HEK293 (cell line): ENCODE measurements around the gene NTN5.
A peak's percentile ranks its signal among the peaks of the same experiment; 100 is the strongest.

Source experiments
- CTCF ChIA-PET: fragments of 350-600 bp; formaldehyde crosslinking; extraction: SDS; loops from one replicate; lab custom pipeline; 2021; ENCODE audit warnings: antibody characterized with exemption; lab: Yijun Ruan, JAX
- POLR2A ChIA-PET: fragments of 300-600 bp; formaldehyde crosslinking; extraction: SDS; loops from one replicate; lab custom pipeline; 2020; ENCODE audit warnings: antibody characterized with exemption, inconsistent platforms; lab: Yijun Ruan, JAX
- H3K27ac ChIP-seq: fragments of 200-500 bp; sonication (Bioruptor generic); 2 replicates; pipeline ENCODE4 v1.5.1; 2014; ENCODE audit warnings: low read depth, low read length, control low read depth, inconsistent platforms; ENCODE audit errors: extremely low read depth
- H3K36me3 ChIP-seq, 2 experiments: fragments of 200-500 bp in 1 of 2; sonication (Bioruptor generic) in 1 of 2; 1 replicate in 1 of 2; 2 replicates in 1 of 2; pipeline ENCODE4 v1.5.1; 2014 to 2017; ENCODE audit warnings: inconsistent platforms in 2 of 2, low read length in 2 of 2; ENCODE audit not compliant: control insufficient read depth in 2 of 2, insufficient read depth in 1 of 2
- H3K4me1 ChIP-seq: fragments of 200-500 bp; sonication (Bioruptor generic); 2 replicates; pipeline ENCODE4 v1.5.1; 2014; ENCODE audit warnings: mild to moderate bottlenecking, low read length, inconsistent platforms; ENCODE audit not compliant: control insufficient read depth, insufficient read depth
- H3K4me3 ChIP-seq: 2 replicates; pipeline ENCODE4 v1.5.1; 2011; ENCODE audit warnings: low read depth, mild to moderate bottlenecking, control low read depth, low read length, moderate library complexity
- H3K9me3 ChIP-seq: fragments of 200-500 bp; sonication (Bioruptor generic); 2 replicates; pipeline ENCODE4 v1.5.1; 2014; ENCODE audit warnings: low read depth, low read length, inconsistent platforms; ENCODE audit not compliant: control insufficient read depth, insufficient read depth
- HOXD13 ChIP-seq: sonication (generic); formaldehyde crosslinking; IDR thresholded peaks from 2 replicates; pipeline ENCODE4 v1.8.0; 2022; ENCODE audit warnings: missing genetic modification reagents, borderline replicate concordance
- PRDM1 ChIP-seq: fragments of 450-650 bp; formaldehyde crosslinking; IDR thresholded peaks from 2 replicates; pipeline ENCODE4; 2016; ENCODE audit warnings: missing biosample characterization, missing genetic modification characterization
- TRIM28 ChIP-seq: IDR thresholded peaks from 2 replicates; pipeline ENCODE4 v1.6.1; 2011; ENCODE audit warnings: low read length, control low read depth, borderline replicate concordance
- YY1 ChIP-seq: fragments of 450-650 bp; formaldehyde crosslinking; IDR thresholded peaks from 2 replicates; pipeline ENCODE4 v1.5.1; 2018; ENCODE audit warnings: missing biosample characterization, missing genetic modification characterization
- ZBTB17 ChIP-seq: fragments of 450-650 bp; formaldehyde crosslinking; IDR thresholded peaks from 2 replicates; pipeline ENCODE4 v1.5.1; 2016; ENCODE audit warnings: missing biosample characterization, missing genetic modification characterization
- ZBTB20 ChIP-seq: fragments of 450-650 bp; formaldehyde crosslinking; IDR thresholded peaks from 2 replicates; pipeline ENCODE4 v1.5.1; 2016; ENCODE audit warnings: missing biosample characterization, missing genetic modification characterization
- ZNF248 ChIP-seq: fragments of 450-650 bp; formaldehyde crosslinking; IDR thresholded peaks from 2 replicates; pipeline ENCODE4 v1.5.1; 2017; ENCODE audit warnings: missing biosample characterization, missing genetic modification characterization
- ZNF394 ChIP-seq: fragments of 450-650 bp; formaldehyde crosslinking; IDR thresholded peaks from 2 replicates; pipeline ENCODE4 v1.5.1; 2016; ENCODE audit warnings: missing biosample characterization, missing genetic modification characterization, mild to moderate bottlenecking, moderate library complexity, borderline replicate concordance
- ZNF423 ChIP-seq: fragments of 450-650 bp; formaldehyde crosslinking; IDR thresholded peaks from 2 replicates; pipeline ENCODE4 v1.5.1; 2016; ENCODE audit warnings: missing biosample characterization, missing genetic modification characterization
- ZNF549 ChIP-seq: fragments of 450-650 bp; IDR thresholded peaks from 2 replicates; pipeline ENCODE4 v1.5.1; 2018; ENCODE audit warnings: missing biosample characterization, missing genetic modification characterization, mild to moderate bottlenecking, inconsistent platforms, moderate library complexity
- ZNF585B ChIP-seq: fragments of 450-650 bp; formaldehyde crosslinking; IDR thresholded peaks from 2 replicates; pipeline ENCODE4 v1.5.1; 2016; ENCODE audit warnings: missing biosample characterization, missing genetic modification characterization
- ZNF624 ChIP-seq: fragments of 450-650 bp; formaldehyde crosslinking; IDR thresholded peaks from 2 replicates; pipeline ENCODE4 v1.5.1; 2017; ENCODE audit warnings: missing biosample characterization, missing genetic modification characterization
- ZNF664 ChIP-seq: fragments of 450-650 bp; formaldehyde crosslinking; IDR thresholded peaks from 2 replicates; pipeline ENCODE4 v1.5.1; 2016; ENCODE audit warnings: missing biosample characterization, missing genetic modification characterization
- ZNF707 ChIP-seq: fragments of 450-650 bp; formaldehyde crosslinking; IDR thresholded peaks from 2 replicates; pipeline ENCODE4 v1.5.1; 2016; ENCODE audit warnings: missing biosample characterization, missing genetic modification characterization
- ZNF792 ChIP-seq: fragments of 450-650 bp; formaldehyde crosslinking; IDR thresholded peaks from 2 replicates; pipeline ENCODE4 v1.5.1; 2016; ENCODE audit warnings: missing biosample characterization, missing genetic modification characterization
- ZSCAN23 ChIP-seq: fragments of 450-650 bp; formaldehyde crosslinking; IDR thresholded peaks from 2 replicates; pipeline ENCODE4 v1.5.1; 2016; ENCODE audit warnings: missing biosample characterization, missing genetic modification characterization
- TF ChIP-seq, protein P1 (sequence below): fragments of 450-650 bp; formaldehyde crosslinking; IDR thresholded peaks from 2 replicates; pipeline ENCODE4 v1.5.1; 2016; ENCODE audit warnings: missing biosample characterization, missing genetic modification characterization, borderline replicate concordance
- TF ChIP-seq, protein P2 (sequence below): fragments of 450-650 bp; formaldehyde crosslinking; IDR thresholded peaks from 2 replicates; pipeline ENCODE4 v1.5.1; 2017; ENCODE audit warnings: missing biosample characterization, missing genetic modification characterization

NTN5 gene

DNA sequence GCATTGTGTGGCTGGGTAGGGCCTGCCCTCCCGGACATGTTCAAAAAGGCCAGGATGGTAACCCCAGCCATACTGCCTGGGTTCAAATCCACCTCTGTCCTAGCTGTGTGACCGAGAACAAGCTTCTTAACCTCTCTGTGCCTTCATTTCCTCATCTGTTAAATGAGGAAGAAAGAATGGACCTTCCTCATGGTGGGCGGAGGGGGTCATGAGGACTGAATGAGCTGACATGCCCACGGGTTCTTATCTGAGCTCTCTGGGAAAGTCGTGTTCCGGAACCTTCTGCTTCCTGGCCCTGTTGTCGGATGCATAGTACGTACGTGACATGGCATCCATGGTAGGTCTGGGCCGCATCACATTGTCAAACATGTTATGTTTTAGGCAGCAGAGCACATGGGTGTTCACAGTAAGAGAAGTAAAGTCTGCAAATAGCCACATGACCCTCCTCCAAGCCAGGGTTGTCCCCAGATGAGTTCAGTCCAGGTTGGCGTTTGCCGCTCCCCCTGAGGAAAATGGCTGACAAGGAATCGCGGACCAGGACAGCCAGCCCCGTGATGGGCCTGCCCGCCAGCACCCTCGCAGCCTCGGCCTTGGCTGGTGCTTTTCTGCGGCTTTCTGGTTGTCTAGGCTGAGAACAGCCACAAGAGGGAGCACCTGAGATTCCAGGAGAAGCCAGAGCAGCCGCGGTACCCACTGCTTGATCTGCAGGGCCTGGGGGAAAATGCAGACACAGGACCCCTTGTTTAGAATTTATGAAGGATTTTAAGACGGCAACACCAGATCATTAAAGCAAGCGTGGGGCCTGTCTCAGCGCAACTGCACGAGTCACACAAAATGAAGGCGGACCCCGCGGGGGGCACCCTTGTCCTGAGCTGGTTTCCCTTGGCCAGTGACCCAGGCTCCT lies 2.4 kb upstream of the NTN5 start (continued):
- TF ChIP-seq, protein P1, sequence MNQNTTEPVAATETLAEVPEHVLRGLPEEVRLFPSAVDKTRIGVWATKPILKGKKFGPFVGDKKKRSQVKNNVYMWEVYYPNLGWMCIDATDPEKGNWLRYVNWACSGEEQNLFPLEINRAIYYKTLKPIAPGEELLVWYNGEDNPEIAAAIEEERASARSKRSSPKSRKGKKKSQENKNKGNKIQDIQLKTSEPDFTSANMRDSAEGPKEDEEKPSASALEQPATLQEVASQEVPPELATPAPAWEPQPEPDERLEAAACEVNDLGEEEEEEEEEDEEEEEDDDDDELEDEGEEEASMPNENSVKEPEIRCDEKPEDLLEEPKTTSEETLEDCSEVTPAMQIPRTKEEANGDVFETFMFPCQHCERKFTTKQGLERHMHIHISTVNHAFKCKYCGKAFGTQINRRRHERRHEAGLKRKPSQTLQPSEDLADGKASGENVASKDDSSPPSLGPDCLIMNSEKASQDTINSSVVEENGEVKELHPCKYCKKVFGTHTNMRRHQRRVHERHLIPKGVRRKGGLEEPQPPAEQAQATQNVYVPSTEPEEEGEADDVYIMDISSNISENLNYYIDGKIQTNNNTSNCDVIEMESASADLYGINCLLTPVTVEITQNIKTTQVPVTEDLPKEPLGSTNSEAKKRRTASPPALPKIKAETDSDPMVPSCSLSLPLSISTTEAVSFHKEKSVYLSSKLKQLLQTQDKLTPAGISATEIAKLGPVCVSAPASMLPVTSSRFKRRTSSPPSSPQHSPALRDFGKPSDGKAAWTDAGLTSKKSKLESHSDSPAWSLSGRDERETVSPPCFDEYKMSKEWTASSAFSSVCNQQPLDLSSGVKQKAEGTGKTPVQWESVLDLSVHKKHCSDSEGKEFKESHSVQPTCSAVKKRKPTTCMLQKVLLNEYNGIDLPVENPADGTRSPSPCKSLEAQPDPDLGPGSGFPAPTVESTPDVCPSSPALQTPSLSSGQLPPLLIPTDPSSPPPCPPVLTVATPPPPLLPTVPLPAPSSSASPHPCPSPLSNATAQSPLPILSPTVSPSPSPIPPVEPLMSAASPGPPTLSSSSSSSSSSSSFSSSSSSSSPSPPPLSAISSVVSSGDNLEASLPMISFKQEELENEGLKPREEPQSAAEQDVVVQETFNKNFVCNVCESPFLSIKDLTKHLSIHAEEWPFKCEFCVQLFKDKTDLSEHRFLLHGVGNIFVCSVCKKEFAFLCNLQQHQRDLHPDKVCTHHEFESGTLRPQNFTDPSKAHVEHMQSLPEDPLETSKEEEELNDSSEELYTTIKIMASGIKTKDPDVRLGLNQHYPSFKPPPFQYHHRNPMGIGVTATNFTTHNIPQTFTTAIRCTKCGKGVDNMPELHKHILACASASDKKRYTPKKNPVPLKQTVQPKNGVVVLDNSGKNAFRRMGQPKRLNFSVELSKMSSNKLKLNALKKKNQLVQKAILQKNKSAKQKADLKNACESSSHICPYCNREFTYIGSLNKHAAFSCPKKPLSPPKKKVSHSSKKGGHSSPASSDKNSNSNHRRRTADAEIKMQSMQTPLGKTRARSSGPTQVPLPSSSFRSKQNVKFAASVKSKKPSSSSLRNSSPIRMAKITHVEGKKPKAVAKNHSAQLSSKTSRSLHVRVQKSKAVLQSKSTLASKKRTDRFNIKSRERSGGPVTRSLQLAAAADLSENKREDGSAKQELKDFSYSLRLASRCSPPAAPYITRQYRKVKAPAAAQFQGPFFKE (tag by site-specific recombination) = no peak
- TF ChIP-seq YY1 (tag by site-specific recombination) (peak; percentile 57; the same call in 1 of the 2 replicates), ZNF423 (tag by site-specific recombination) (no peak), ZNF792 (tag by site-specific recombination) (no peak), ZNF248 (tag by site-specific recombination) (no peak), TRIM28 (no peak), ZNF624 (tag by site-specific recombination) (no peak), ZNF549 (tag by site-specific recombination) (0 out of 2 replicates have a peak, but pooled peaks have one; percentile 10), ZNF394 (peak; percentile 88), ZNF707 (tag by site-specific recombination) (no peak), ZBTB17 (tag by site-specific recombination) (peak; percentile 58), ZSCAN23 (tag by site-specific recombination) (no peak), ZNF664 (peak; percentile 35; the same call in 1 of the 2 replicates), HOXD13 (CRISPR knock-in tag) (no peak)
- TF ChIP-seq, protein P2, sequence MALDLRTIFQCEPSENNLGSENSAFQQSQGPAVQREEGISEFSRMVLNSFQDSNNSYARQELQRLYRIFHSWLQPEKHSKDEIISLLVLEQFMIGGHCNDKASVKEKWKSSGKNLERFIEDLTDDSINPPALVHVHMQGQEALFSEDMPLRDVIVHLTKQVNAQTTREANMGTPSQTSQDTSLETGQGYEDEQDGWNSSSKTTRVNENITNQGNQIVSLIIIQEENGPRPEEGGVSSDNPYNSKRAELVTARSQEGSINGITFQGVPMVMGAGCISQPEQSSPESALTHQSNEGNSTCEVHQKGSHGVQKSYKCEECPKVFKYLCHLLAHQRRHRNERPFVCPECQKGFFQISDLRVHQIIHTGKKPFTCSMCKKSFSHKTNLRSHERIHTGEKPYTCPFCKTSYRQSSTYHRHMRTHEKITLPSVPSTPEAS (tag by site-specific recombination) = no peak

DNA sequence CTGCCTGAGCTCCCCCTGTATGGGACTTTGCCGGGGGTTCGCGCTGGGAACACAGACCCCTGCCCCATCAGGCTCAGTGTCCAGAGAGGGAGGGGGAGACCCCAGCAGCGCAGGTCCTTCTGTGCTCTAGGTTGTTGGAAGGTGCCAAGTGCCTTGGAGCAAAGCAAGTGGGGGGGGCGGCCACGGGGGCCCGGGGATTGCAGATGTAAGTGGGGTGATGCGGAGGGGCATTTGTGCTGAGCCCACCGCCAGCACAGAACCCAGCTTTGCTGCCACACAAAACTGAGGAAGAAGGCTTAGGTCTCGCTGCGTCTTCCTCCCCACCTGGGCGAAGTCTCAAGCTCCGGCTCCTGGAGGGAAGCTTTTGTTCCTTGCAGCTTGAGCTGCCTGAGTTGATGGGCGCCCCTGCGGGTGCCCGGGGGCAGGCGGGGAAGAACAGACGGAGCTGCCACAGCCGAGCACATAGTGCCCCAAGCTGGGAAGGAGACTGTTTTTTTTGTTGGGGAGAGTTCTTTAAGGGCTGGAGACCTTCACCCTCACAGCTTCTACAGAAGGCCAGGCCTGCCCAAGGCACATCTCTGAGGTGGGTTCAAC lies 1.5 kb upstream of the NTN5 start:
- ChIA-PET CTCF (interaction anchor here (0.6 to 3.9 kb wide), 31 partner anchors 8 to 472 kb away, joined by 3 to 35 read pairs (median 4); partner anchors contain the start of genes CA11 and IZUMO1), POLR2A (interaction anchor here (0.8 to 1.9 kb wide), 4 partner anchors 29 to 185 kb away, joined by 3 to 7 read pairs (median 4); partner anchors contain the start of gene CA11)
- no peaks in the 10 kb centered on the region for H3K36me3 ChIP-seq
- TF ChIP-seq PRDM1 (tag by site-specific recombination) = no peak
- no peak for TF ChIP-seq ZNF585B (tag by site-specific recombination)
- TF ChIP-seq ZBTB20 = no peak
- no peaks in the 10 kb centered on the region; the same call in 1 of the 2 replicates for H3K4me1 ChIP-seq
- no peak overlapping the region for H3K27ac ChIP-seq
- no peaks in the 10 kb centered on the region for H3K9me3 ChIP-seq
- no peak overlapping the region for H3K4me3 ChIP-seq
